GM12873 (cell line): Measurements from ENCODE around the gene MSH6.

ENCODE experiments used
- TF ChIP-seq, protein P1 (sequence below): IDR thresholded peaks from 2 replicates; pipeline ENCODE4 v1.5.1; 2012; ENCODE audit warnings: low read depth, mild to moderate bottlenecking, moderate library complexity, low read length, control low read depth; ENCODE audit not compliant: insufficient read depth; ENCODE audit errors: missing control alignments

Gene MSH6

DNA sequence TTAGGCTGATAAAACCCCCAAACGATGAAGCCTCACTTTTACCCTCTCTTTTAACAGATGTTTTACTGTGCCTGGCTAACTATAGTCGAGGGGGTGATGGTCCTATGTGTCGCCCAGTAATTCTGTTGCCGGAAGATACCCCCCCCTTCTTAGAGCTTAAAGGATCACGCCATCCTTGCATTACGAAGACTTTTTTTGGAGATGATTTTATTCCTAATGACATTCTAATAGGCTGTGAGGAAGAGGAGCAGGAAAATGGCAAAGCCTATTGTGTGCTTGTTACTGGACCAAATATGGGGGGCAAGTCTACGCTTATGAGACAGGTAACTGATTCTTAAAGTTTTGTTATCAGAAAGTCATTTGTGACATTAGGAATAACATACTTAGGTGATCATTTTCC, 20.4 kb downstream of the MSH6 start:
- TF ChIP-seq, protein P1, sequence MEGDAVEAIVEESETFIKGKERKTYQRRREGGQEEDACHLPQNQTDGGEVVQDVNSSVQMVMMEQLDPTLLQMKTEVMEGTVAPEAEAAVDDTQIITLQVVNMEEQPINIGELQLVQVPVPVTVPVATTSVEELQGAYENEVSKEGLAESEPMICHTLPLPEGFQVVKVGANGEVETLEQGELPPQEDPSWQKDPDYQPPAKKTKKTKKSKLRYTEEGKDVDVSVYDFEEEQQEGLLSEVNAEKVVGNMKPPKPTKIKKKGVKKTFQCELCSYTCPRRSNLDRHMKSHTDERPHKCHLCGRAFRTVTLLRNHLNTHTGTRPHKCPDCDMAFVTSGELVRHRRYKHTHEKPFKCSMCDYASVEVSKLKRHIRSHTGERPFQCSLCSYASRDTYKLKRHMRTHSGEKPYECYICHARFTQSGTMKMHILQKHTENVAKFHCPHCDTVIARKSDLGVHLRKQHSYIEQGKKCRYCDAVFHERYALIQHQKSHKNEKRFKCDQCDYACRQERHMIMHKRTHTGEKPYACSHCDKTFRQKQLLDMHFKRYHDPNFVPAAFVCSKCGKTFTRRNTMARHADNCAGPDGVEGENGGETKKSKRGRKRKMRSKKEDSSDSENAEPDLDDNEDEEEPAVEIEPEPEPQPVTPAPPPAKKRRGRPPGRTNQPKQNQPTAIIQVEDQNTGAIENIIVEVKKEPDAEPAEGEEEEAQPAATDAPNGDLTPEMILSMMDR = no peak

DNA sequence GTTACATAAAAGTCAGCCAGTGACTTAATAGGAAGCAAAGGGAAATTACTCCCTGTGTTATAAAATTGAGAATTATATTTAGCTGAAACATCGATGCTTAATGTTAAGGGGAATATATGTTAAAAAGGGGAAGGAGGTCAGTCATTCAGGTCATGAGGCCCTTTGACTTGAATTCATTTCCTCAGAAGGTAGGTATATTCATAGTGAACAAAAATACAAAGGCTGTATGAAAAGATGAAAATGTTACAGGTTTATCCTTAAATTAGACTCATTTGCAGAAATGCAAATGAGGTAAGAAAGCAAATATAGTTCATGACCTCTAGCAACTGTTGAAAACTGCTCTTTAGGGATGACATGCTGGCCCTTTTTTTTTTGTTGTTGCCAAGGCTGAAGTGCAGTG, 20.8 kb downstream of the MSH6 start:
- TF ChIP-seq, protein P1 = no peak

DNA sequence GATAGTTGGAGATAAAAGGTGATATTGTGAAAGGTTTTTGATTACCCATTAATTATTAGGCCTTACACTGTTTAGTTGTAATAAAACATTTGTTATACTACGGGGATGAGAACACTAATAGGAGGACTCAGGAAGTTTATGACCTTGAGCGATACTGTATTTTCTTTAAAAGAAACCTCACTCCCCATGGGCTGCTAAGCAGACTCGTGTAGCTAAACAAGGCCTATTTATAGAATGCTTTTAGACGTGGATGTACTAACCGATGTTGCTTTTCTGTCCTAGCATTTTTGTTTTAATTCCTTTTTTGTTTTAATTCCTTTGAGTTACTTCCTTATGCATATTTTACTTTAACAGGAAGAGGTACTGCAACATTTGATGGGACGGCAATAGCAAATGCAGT, 22.9 kb downstream of the MSH6 start:
- TF ChIP-seq, protein P1 = no peak

DNA sequence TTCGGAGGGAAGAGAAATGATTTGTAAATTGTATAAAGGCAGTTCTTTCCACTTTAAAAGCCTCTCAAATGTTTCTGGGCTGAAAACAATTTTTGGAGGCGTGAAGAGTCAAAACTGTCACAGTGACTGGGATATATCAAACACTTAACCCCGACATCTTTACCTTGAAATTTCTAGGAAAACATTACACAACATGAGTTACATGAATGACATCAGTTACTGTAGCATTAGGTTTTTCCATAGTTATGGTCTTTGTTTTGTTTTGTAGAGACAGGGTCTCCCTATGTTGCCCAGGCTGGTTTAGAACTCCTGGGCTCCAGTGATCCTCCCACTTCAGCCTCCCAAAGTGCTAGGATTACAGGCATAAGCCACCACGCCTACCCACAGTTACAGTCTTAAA, 25.7 kb downstream of the MSH6 start:
- TF ChIP-seq, protein P1 = no peak

DNA sequence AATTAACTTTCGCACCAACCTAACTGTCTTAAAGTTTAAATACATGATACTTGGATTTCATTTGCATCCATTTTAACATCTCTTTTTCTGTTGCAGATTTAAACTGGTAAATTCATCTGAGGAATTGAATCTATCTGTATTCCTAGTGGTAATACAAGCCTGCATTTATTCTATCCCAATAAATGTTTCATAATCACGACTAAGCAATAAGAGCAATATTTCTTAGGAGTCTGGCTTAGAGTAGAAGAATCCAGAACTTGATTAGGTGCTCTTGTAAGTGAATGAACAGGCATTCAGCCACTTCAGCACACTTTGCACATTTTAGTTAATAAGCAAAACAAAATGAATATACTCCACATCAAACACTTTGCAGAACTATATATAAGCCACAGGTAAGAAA, 27.0 kb downstream of the MSH6 start:
- TF ChIP-seq, protein P1 = no peak

DNA sequence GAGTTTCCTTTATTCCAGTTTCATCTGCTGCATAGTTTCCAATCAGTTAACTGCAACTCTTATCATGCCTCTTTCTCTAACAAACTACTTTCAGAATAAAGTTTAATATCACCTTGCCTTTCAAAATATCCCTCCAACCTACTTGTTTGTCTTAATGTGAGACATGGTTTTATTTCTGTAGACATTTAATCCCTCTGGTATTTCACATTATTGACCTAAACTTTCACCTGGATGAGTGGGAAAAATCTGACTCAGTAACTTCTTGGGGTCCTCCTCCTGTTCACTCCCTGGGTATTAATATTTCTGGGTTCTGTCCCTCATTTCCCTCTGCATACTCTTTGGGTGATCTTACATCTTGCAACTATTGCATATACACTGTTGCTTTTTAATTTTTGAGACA, 27.9 kb downstream of the MSH6 start:
- TF ChIP-seq, protein P1 = no peak

DNA sequence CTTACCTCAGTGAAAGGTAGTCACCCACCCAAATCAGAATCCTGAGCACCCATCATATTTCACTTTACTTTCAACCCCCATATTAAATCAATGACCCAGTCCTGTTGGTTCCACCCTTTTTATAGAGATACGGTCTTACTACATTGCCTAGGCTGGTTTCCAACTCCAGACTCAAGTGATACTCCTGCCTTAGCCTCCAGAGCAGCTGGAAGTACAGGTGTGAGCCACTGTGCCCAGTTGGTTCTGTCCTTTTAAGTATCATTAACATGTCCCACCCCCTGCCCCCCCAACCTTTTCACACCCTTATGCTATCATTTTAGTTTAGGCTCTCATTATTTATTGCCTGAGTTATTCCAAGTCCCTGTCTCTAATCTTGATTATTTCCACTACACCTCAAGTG, 28.7 kb downstream of the MSH6 start:
- TF ChIP-seq, protein P1 = no peak

DNA sequence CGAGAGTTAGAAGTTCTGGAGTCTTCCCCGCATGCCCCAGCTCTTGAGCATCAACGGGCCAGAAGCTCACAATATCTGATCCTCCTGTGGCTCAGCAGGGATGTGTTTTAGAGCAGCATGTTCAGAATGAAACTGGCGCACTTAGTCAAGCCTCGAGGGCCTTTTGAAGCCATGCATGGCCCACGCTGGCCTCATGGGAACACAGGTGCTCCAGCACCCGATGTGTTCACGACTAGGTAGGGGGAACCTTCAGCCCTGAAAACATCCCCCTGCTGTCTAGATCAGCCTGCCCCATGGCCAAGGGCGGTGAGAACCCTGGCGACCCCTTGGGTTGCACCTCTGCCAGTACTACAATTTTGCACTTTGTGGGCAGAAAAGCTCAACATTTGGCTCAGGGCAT, 32.8 kb downstream of the MSH6 start:
- TF ChIP-seq, protein P1 = no peak
